Measurements from ENCODE around the gene SPSB3.

Gene SPSB3

GRCh38 chr16:1774448-1774780 is 8.0 kb downstream of the SPSB3 start:
- DNase-seq, result no peak

GRCh38 chr16:1773703-1774447 is 8.5 kb downstream of the SPSB3 start:
- DNase-seq, result no peak

- peak; percentile 82 for DNase-seq
Observed at GRCh38 chr16:1772908-1773702, 9.3 kb downstream of the SPSB3 start, which contains the start of gene MRPS34. Gene MRPS34 (minus strand): TSS chr16:1773134. CDS start chr16:1773119, 15 bp downstream.

GRCh38 chr16:1772362-1772907 is 9.9 kb downstream of the SPSB3 start, which contains the start of gene EME2:
Gene EME2 (plus strand): TSS chr16:1772810. CDS start chr16:1773228, 418 bp downstream.
- DNase-seq, result peak; percentile 28

GRCh38 chr16:1771864-1772361 is 10.5 kb downstream of the SPSB3 start:
- DNase-seq, result no peak

GRCh38 chr16:1771188-1771863 is 11.0 kb downstream of the SPSB3 start, which contains the start of gene NME3:
Gene NME3 (minus strand): TSS chr16:1771543. CDS start chr16:1771534, 9 bp downstream.
- peak; percentile 50 for DNase-seq

GRCh38 chr16:1770328-1771187 is 11.8 kb downstream of the SPSB3 start:
- peak; percentile 27 for DNase-seq

GRCh38 chr16:1769402-1770300 is 12.7 kb downstream of the SPSB3 start:
- DNase-seq, result no peak

- DNase-seq, result no peak
Observed at GRCh38 chr16:1768767-1769401, 13.5 kb downstream of the SPSB3 start.

- no peak for DNase-seq
Observed at GRCh38 chr16:1768061-1768766, 14.2 kb downstream of the SPSB3 start.

GRCh38 chr16:1767116-1767994 is 15.0 kb downstream of the SPSB3 start:
- no peak for DNase-seq

GRCh38 chr16:1766701-1767100 is 15.7 kb downstream of the SPSB3 start:
- no peak for DNase-seq

- no peak for DNase-seq
Observed at GRCh38 chr16:1766231-1766630, 16.1 kb downstream of the SPSB3 start.

GRCh38 chr16:1765826-1766225 is 16.5 kb downstream of the SPSB3 start:
- no peak for DNase-seq

- no peak for DNase-seq
Observed at GRCh38 chr16:1764971-1765370, 17.4 kb downstream of the SPSB3 start.

GRCh38 chr16:1763521-1764511 is 18.6 kb downstream of the SPSB3 start:
- peak; percentile 24 for DNase-seq

All from fibroblast of skin of back (primary cell).